Measurements from ENCODE around the gene KIAA0232.

DNA sequence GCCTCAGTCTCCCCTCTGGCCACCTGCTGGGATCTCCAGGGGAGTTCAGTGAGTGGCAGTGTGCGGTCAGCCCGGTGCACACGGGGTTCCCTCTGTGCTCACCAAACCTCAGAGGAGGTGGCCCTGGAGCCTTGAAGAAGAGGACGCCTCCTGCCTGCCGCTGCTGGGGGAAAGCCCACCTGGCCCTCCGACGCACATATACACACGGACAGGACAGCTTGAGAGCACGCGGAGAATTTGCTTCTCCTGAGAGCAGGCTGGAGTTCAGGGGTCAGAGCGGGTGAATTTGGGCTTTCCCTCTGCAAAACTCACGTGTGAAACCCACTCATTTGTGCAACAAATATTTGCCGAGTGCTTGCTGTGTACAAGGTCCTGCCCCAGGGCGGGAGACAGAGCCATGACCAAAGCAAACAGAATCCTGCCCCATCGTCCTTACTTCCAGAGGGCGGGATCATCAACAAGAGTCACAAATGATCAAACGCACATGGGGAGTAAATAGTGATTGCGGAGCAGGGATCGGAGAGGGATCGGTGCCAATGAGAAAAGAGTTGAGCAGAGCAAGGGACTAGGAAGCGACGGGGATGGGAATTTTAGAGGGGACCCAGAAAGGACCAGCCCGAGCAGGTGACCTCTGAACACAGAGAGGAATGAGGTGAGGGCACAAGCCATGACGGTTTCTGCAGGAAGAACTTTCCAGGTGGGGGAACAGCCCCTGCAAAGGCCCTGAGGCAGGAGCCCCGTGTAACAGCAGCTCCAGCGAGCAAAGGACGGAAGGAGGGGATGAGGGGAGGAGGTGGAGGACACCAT lies 49.0 kb upstream of the KIAA0232 start:
- TF ChIP-seq, protein P1, sequence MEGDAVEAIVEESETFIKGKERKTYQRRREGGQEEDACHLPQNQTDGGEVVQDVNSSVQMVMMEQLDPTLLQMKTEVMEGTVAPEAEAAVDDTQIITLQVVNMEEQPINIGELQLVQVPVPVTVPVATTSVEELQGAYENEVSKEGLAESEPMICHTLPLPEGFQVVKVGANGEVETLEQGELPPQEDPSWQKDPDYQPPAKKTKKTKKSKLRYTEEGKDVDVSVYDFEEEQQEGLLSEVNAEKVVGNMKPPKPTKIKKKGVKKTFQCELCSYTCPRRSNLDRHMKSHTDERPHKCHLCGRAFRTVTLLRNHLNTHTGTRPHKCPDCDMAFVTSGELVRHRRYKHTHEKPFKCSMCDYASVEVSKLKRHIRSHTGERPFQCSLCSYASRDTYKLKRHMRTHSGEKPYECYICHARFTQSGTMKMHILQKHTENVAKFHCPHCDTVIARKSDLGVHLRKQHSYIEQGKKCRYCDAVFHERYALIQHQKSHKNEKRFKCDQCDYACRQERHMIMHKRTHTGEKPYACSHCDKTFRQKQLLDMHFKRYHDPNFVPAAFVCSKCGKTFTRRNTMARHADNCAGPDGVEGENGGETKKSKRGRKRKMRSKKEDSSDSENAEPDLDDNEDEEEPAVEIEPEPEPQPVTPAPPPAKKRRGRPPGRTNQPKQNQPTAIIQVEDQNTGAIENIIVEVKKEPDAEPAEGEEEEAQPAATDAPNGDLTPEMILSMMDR (IDR thresholded peaks at IDR 0.05), result no peak
- TF ChIP-seq POLR2A (IDR thresholded peaks at IDR 0.05), result no peak
